ENCODE data around the gene EPX.

Gene EPX

GRCh38 chr17:58176200-58176599, 16.3 kb upstream of the EPX start:
- Histone ChIP-seq H2BK5ac (ENCODE audit: low read length) (no peak overlapping the region), H3K79me1 (ENCODE audit: low read depth, low read length) (peaks cover 2% of the 10 kb centered on the region), H4K91ac (ENCODE audit: low read depth, low read length, poor library complexity) (no peak overlapping the region), H2BK15ac (ENCODE audit: low read length) (no peak overlapping the region), H3K9ac (ENCODE audit: low read depth, low read length, poor library complexity) (no peak overlapping the region), H3K4me2 (ENCODE audit: insufficient read depth, low read length, poor library complexity, severe bottlenecking) (no peak overlapping the region), H3K9me3 (replicated peaks in 1 of 2; ENCODE audit: control insufficient read depth in 2 of 2, insufficient read depth in 1 of 2, low read depth in 1 of 2, low read length in 2 of 2) (no peaks in the 10 kb centered on the region), H3K27ac (replicated peaks; ENCODE audit: low read length) (no peak overlapping the region), H3K23ac (ENCODE audit: low read depth, low read length, poor library complexity) (no peak overlapping the region), H2BK120ac (ENCODE audit: low read depth, low read length) (no peak overlapping the region), H3K14ac (ENCODE audit: low read length) (no peak overlapping the region), H3K36me3 (replicated peaks in 1 of 2; ENCODE audit: control insufficient read depth in 2 of 2, insufficient read depth in 2 of 2, low read length in 2 of 2) (no peaks in the 10 kb centered on the region), H2AFZ (ENCODE audit: low read length) (no peak overlapping the region), H2AK5ac (ENCODE audit: low read depth, low read length) (no peak overlapping the region), H3K18ac (ENCODE audit: low read length) (no peak overlapping the region), H4K8ac (ENCODE audit: low read depth, low read length) (no peak overlapping the region), H2BK12ac (ENCODE audit: low read length) (no peak overlapping the region), H3K4ac (ENCODE audit: low read length) (no peak overlapping the region), H3K27me3 (ENCODE audit: control insufficient read depth in 3 of 3, insufficient read depth in 3 of 3, low read depth in 1 of 3, low read length in 3 of 3) (peaks cover 0 to 10% (median 2%) of the 10 kb centered on the region in 3 experiments), H3K4me1 (ENCODE audit: control insufficient read depth in 2 of 2, insufficient read depth in 1 of 2, low read depth in 1 of 2, low read length in 2 of 2) (no peaks in the 10 kb centered on the region), H3K4me3 (ENCODE audit: low read length in 2 of 2) (no peak overlapping the region)
- peak; percentile 14 for DNase-seq (ENCODE audit: low spot score)
- no CpG with 5 or more reads among the region's 7 CpGs for WGBS, 2 donors (ENCODE audit: extremely low coverage in 2 of 2, insufficient read length in 2 of 2, insufficient replicate concordance in 1 of 2)

- no peak overlapping the region for H2BK5ac ChIP-seq (ENCODE audit: low read length)
- no peak for DNase-seq (ENCODE audit: low spot score)
- no peak overlapping the region for H2BK15ac ChIP-seq (ENCODE audit: low read length)
- no peaks in the 10 kb centered on the region for H3K9me3 ChIP-seq (replicated peaks in 1 of 2; ENCODE audit: control insufficient read depth in 2 of 2, insufficient read depth in 1 of 2, low read depth in 1 of 2, low read length in 2 of 2)
- no peak overlapping the region for H3K23ac ChIP-seq (ENCODE audit: low read depth, low read length, poor library complexity)
- no peaks in the 10 kb centered on the region for H3K36me3 ChIP-seq (replicated peaks in 1 of 2; ENCODE audit: control insufficient read depth in 2 of 2, insufficient read depth in 2 of 2, low read length in 2 of 2)
- H2AK5ac ChIP-seq (ENCODE audit: low read depth, low read length), result no peak overlapping the region
- H4K91ac ChIP-seq (ENCODE audit: low read depth, low read length, poor library complexity), result no peak overlapping the region
- peaks cover 0 to 6% of the 10 kb centered on the region in 2 donors for H3K4me1 ChIP-seq (ENCODE audit: control insufficient read depth in 2 of 2, insufficient read depth in 1 of 2, low read depth in 1 of 2, low read length in 2 of 2)
- H3K4ac ChIP-seq (ENCODE audit: low read length), result no peak overlapping the region
- H2AFZ ChIP-seq (ENCODE audit: low read length), result no peak overlapping the region
- no peak overlapping the region for H3K27ac ChIP-seq (replicated peaks; ENCODE audit: low read length)
- no peak overlapping the region for H3K14ac ChIP-seq (ENCODE audit: low read length)
- H3K79me1 ChIP-seq (ENCODE audit: low read depth, low read length), result peaks cover 2% of the 10 kb centered on the region
- H2BK12ac ChIP-seq (ENCODE audit: low read length), result no peak overlapping the region
- no peak overlapping the region for H3K4me3 ChIP-seq (ENCODE audit: low read length in 2 of 2)
- H4K8ac ChIP-seq (ENCODE audit: low read depth, low read length), result no peak overlapping the region
- no peak overlapping the region for H3K18ac ChIP-seq (ENCODE audit: low read length)
- whole genome bisulfite sequencing, 2 donors (ENCODE audit: extremely low coverage in 2 of 2, insufficient read length in 2 of 2, insufficient replicate concordance in 1 of 2), result no CpG with 5 or more reads among the region's 4 CpGs
- no peak overlapping the region for H3K9ac ChIP-seq (ENCODE audit: low read depth, low read length, poor library complexity)
- H3K27me3 ChIP-seq (ENCODE audit: control insufficient read depth in 3 of 3, insufficient read depth in 3 of 3, low read depth in 1 of 3, low read length in 3 of 3), result peaks cover 0 to 32% (median 0%) of the 10 kb centered on the region in 3 experiments
- H2BK120ac ChIP-seq (ENCODE audit: low read depth, low read length), result no peak overlapping the region
- H3K4me2 ChIP-seq (ENCODE audit: insufficient read depth, low read length, poor library complexity, severe bottlenecking), result no peak overlapping the region
Observed at GRCh38 chr17:58181796-58182195, 10.7 kb upstream of the EPX start.

- H2BK12ac ChIP-seq (ENCODE audit: low read length), result no peak overlapping the region
- no peak overlapping the region for H3K27ac ChIP-seq (replicated peaks; ENCODE audit: low read length)
- no peak overlapping the region for H2AK5ac ChIP-seq (ENCODE audit: low read depth, low read length)
- H2BK120ac ChIP-seq (ENCODE audit: low read depth, low read length), result no peak overlapping the region
- no CpG with 5 or more reads among the region's 4 CpGs for WGBS, 2 donors (ENCODE audit: extremely low coverage in 2 of 2, insufficient read length in 2 of 2, insufficient replicate concordance in 1 of 2)
- H3K23ac ChIP-seq (ENCODE audit: low read depth, low read length, poor library complexity), result peak overlapping the region; percentile 80
- no peak overlapping the region for H3K4me3 ChIP-seq (ENCODE audit: low read length in 2 of 2)
- H3K18ac ChIP-seq (ENCODE audit: low read length), result no peak overlapping the region
- H2BK5ac ChIP-seq (ENCODE audit: low read length), result no peak overlapping the region
- DNase-seq (ENCODE audit: low spot score), result no peak
- H4K8ac ChIP-seq (ENCODE audit: low read depth, low read length), result no peak overlapping the region
- H3K4me2 ChIP-seq (ENCODE audit: insufficient read depth, low read length, poor library complexity, severe bottlenecking), result no peak overlapping the region
- no peak overlapping the region for H3K4ac ChIP-seq (ENCODE audit: low read length)
- no peak overlapping the region for H3K14ac ChIP-seq (ENCODE audit: low read length)
- H3K79me1 ChIP-seq (ENCODE audit: low read depth, low read length), result peaks cover 2% of the 10 kb centered on the region
- H4K91ac ChIP-seq (ENCODE audit: low read depth, low read length, poor library complexity), result no peak overlapping the region
- H3K27me3 ChIP-seq (ENCODE audit: control insufficient read depth in 3 of 3, insufficient read depth in 3 of 3, low read depth in 1 of 3, low read length in 3 of 3), result peaks cover 0 to 42% (median 0%) of the 10 kb centered on the region in 3 experiments
- no peak overlapping the region for H3K9ac ChIP-seq (ENCODE audit: low read depth, low read length, poor library complexity)
- H2BK15ac ChIP-seq (ENCODE audit: low read length), result no peak overlapping the region
- H2AFZ ChIP-seq (ENCODE audit: low read length), result no peak overlapping the region
- H3K36me3 ChIP-seq (replicated peaks in 1 of 2; ENCODE audit: control insufficient read depth in 2 of 2, insufficient read depth in 2 of 2, low read length in 2 of 2), result no peaks in the 10 kb centered on the region
- no peaks in the 10 kb centered on the region for H3K9me3 ChIP-seq (replicated peaks in 1 of 2; ENCODE audit: control insufficient read depth in 2 of 2, insufficient read depth in 1 of 2, low read depth in 1 of 2, low read length in 2 of 2)
- peaks cover 0 to 6% of the 10 kb centered on the region in 2 donors for H3K4me1 ChIP-seq (ENCODE audit: control insufficient read depth in 2 of 2, insufficient read depth in 1 of 2, low read depth in 1 of 2, low read length in 2 of 2)
Observed at GRCh38 chr17:58183514-58183913, 9.0 kb upstream of the EPX start.

GRCh38 chr17:58184308-58184985, 8.1 kb upstream of the EPX start:
- Histone ChIP-seq H4K8ac (ENCODE audit: low read depth, low read length) (no peak overlapping the region), H3K4me1 (ENCODE audit: control insufficient read depth in 2 of 2, insufficient read depth in 1 of 2, low read depth in 1 of 2, low read length in 2 of 2) (peaks cover 0 to 6% of the 10 kb centered on the region in 2 donors), H2AFZ (ENCODE audit: low read length) (peak overlapping the region; percentile 60), H3K36me3 (replicated peaks in 1 of 2; ENCODE audit: control insufficient read depth in 2 of 2, insufficient read depth in 2 of 2, low read length in 2 of 2) (no peaks in the 10 kb centered on the region), H3K9me3 (replicated peaks in 1 of 2; ENCODE audit: control insufficient read depth in 2 of 2, insufficient read depth in 1 of 2, low read depth in 1 of 2, low read length in 2 of 2) (no peaks in the 10 kb centered on the region), H3K27me3 (ENCODE audit: control insufficient read depth in 3 of 3, insufficient read depth in 3 of 3, low read depth in 1 of 3, low read length in 3 of 3) (peaks cover 0 to 42% (median 0%) of the 10 kb centered on the region in 3 experiments), H4K91ac (ENCODE audit: low read depth, low read length, poor library complexity) (no peak overlapping the region), H3K4me2 (ENCODE audit: insufficient read depth, low read length, poor library complexity, severe bottlenecking) (no peak overlapping the region), H3K9ac (ENCODE audit: low read depth, low read length, poor library complexity) (no peak overlapping the region), H3K23ac (ENCODE audit: low read depth, low read length, poor library complexity) (no peak overlapping the region), H3K79me1 (ENCODE audit: low read depth, low read length) (peaks cover 2% of the 10 kb centered on the region), H2BK12ac (ENCODE audit: low read length) (no peak overlapping the region), H2BK120ac (ENCODE audit: low read depth, low read length) (peak overlapping the region; percentile 29), H3K14ac (ENCODE audit: low read length) (peak overlapping the region; percentile 87), H3K4me3 (ENCODE audit: low read length in 2 of 2) (no peak overlapping the region), H2BK5ac (ENCODE audit: low read length) (peak overlapping the region; percentile 39), H3K18ac (ENCODE audit: low read length) (peak overlapping the region; percentile 8), H2BK15ac (ENCODE audit: low read length) (no peak overlapping the region), H3K27ac (replicated peaks; ENCODE audit: low read length) (no peak overlapping the region), H2AK5ac (ENCODE audit: low read depth, low read length) (no peak overlapping the region), H3K4ac (ENCODE audit: low read length) (no peak overlapping the region)
- no CpG with 5 or more reads among the region's 10 CpGs for WGBS, 2 donors (ENCODE audit: extremely low coverage in 2 of 2, insufficient read length in 2 of 2, insufficient replicate concordance in 1 of 2)
- peak; percentile 15 for DNase-seq (ENCODE audit: low spot score)
